GM19328 (cell line): ENCODE results near the gene RSRP1.

Source experiments
- ATAC-seq: cut with Tn5 transposase; IDR thresholded peaks from one replicate; pipeline ENCODE4 v1.9.1; 2021; ENCODE audit warnings: mild to moderate bottlenecking, moderate library complexity; ENCODE audit not compliant: unreplicated experiment

Gene RSRP1

GRCh38 chr1:25195835-25196234 lies 51.4 kb downstream of the RSRP1 start:
- ATAC-seq: no peak

GRCh38 chr1:25194572-25195020 lies 52.7 kb downstream of the RSRP1 start:
- no peak for ATAC-seq

DNA sequence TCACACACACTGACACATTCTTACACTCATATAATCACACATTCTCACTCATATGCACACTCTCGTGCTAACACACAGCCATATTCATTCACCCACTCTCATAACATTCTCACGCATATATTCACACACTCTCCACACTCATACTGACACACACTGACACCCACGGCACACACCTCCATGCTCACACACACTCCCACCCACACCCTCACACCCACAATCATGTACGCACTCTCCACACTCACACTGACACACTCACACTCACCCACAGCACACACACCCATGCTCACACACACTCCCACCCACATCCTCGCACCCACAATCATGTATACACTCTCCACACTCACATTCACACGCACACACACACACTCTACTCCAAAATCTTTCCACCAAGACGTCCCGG lies 53.2 kb downstream of the RSRP1 start:
- ATAC-seq: no peak

DNA sequence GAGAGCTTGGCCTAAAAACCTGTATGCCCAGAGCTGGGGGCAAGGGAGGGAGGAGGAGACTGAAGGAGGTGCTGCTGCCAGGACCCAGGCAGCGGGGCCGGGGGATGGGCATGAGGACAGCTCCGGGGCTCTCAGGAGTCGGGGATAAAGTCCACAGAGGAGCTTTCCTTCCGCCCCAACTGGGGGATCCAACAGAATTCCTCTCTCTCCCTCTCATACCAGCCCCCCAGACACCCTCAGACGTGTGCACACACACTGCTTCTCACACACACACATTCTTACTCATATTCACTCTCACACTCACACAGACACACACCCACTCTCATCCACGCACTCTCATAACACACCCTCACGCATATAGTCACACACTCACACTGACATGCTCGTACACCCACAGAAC lies 54.0 kb downstream of the RSRP1 start:
- ATAC-seq: no peak
